IMR-90 (cell line): ENCODE results near the gene SLFNL1. TPM values are rescaled to one million over a fixed set of nuclear protein-coding genes. Genes with fewer than 3 reads are reported as not detected.
A peak's percentile ranks its signal among the peaks of the same experiment; 100 is the strongest.

Experiments
- ATAC-seq: fragments of 200-7000 bp; cut with Tn5 transposase; 2 replicates; pipeline ENCODE4 v1.9.1; 2020; ENCODE audit warnings: low read depth, mild to moderate bottlenecking, moderate library complexity
- BruUV-seq: library from RNA; stranded (reverse); fragments of 400-500 nt; replicated peaks from 2 replicates; lab custom pipeline; 2021; lab: Mats Ljungman, UMichigan
- CTCF ChIA-PET: fragments of 300-600 bp; formaldehyde crosslinking; extraction: SDS; loops from one replicate; lab custom pipeline; 2021; ENCODE audit warnings: antibody characterized with exemption; lab: Yijun Ruan, JAX
- POLR2A ChIA-PET: fragments of 300-600 bp; sonication (Branson Sonifier 250); formaldehyde crosslinking; loops from one replicate; lab custom pipeline; 2022; ENCODE audit warnings: antibody characterized with exemption; ENCODE audit not compliant: unreplicated experiment; lab: Charles Lee
- DNase-seq: peaks from one replicate; pipeline ENCODE4 v3.0.0; 2013
- H2AFZ ChIP-seq: replicated peaks from 2 replicates; pipeline ENCODE3; 2013; ENCODE audit warnings: low read length, mild to moderate bottlenecking; ENCODE audit not compliant: poor library complexity
- H2AK5ac ChIP-seq: 2 replicates; pipeline ENCODE4 v1.6.1; 2013; ENCODE audit warnings: low read depth, low read length, inconsistent platforms
- H2AK9ac ChIP-seq: replicated peaks from 2 replicates; pipeline ENCODE3; 2013; ENCODE audit warnings: mild to moderate bottlenecking, low read depth, low read length, moderate library complexity; ENCODE audit not compliant: poor library complexity
- H2BK120ac ChIP-seq: 2 replicates; pipeline ENCODE4 v1.6.1; 2013; ENCODE audit warnings: low read depth, low read length, inconsistent platforms
- H2BK15ac ChIP-seq: 3 replicates; pipeline ENCODE4 v1.6.1; 2013; ENCODE audit warnings: low read depth, low read length, inconsistent platforms
- H2BK20ac ChIP-seq: 2 replicates; pipeline ENCODE4 v1.6.1; 2013; ENCODE audit warnings: low read depth, mild to moderate bottlenecking, inconsistent platforms, low read length, moderate library complexity
- H2BK5ac ChIP-seq: 2 replicates; pipeline ENCODE4 v1.6.1; 2013; ENCODE audit warnings: mild to moderate bottlenecking, low read depth, low read length, inconsistent platforms; ENCODE audit not compliant: poor library complexity, severe bottlenecking
- H3K14ac ChIP-seq: replicated peaks from 2 replicates; pipeline ENCODE4 v1.6.1; 2013; ENCODE audit warnings: low read depth, low read length, inconsistent platforms
- H3K18ac ChIP-seq: 2 replicates; pipeline ENCODE4 v1.6.1; 2013; ENCODE audit warnings: low read depth, low read length, control low read depth
- H3K23ac ChIP-seq: 2 replicates; pipeline ENCODE4 v1.6.1; 2013; ENCODE audit warnings: low read depth, low read length, inconsistent platforms
- H3K27ac ChIP-seq: 2 replicates; pipeline ENCODE4 v1.5.1; 2013; ENCODE audit warnings: mild to moderate bottlenecking, control low read depth, low read length; ENCODE audit not compliant: insufficient read depth
- H3K27me3 ChIP-seq: 2 replicates; pipeline ENCODE4 v1.6.1; 2013; ENCODE audit warnings: low read length; ENCODE audit not compliant: control insufficient read depth, insufficient read depth
- H3K36me3 ChIP-seq: 2 replicates; pipeline ENCODE4 v1.6.1; 2013; ENCODE audit warnings: low read length, mixed read lengths; ENCODE audit not compliant: control insufficient read depth, insufficient read depth
- H3K4ac ChIP-seq: 2 replicates; pipeline ENCODE4 v1.6.1; 2013; ENCODE audit warnings: low read depth, low read length, inconsistent platforms
- H3K4me1 ChIP-seq: 2 replicates; pipeline ENCODE4 v1.6.1; 2013; ENCODE audit warnings: low read length, mixed read lengths; ENCODE audit not compliant: control insufficient read depth, insufficient read depth
- H3K4me2 ChIP-seq: 2 replicates; pipeline ENCODE4 v1.6.1; 2013; ENCODE audit warnings: low read depth, mild to moderate bottlenecking, control low read depth, low read length, moderate library complexity
- H3K4me3 ChIP-seq: 2 replicates; pipeline ENCODE4 v1.5.1; 2013; ENCODE audit warnings: low read depth, mild to moderate bottlenecking, control low read depth, low read length, moderate library complexity; ENCODE audit not compliant: insufficient read depth
- H3K56ac ChIP-seq: 2 replicates; pipeline ENCODE4 v1.6.1; 2013; ENCODE audit warnings: low read length, inconsistent platforms; ENCODE audit not compliant: insufficient read depth; ENCODE audit errors: extremely low read depth
- H3K79me1 ChIP-seq, 2 experiments: 2 replicates each; pipeline ENCODE4 v1.6.1; 2013; ENCODE audit warnings: low read length in 2 of 2, inconsistent platforms in 1 of 2, low read depth in 1 of 2
- H3K9ac ChIP-seq: 2 replicates; pipeline ENCODE4 v1.6.1; 2013; ENCODE audit warnings: low read depth, low read length, control low read depth
- H3K9me1 ChIP-seq: 2 replicates; pipeline ENCODE4 v1.6.1; 2013; ENCODE audit warnings: low read length, inconsistent platforms; ENCODE audit not compliant: insufficient read depth
- H3K9me3 ChIP-seq: 2 replicates; pipeline ENCODE4 v1.6.1; 2013; ENCODE audit warnings: low read length; ENCODE audit not compliant: control insufficient read depth, insufficient read depth
- H4K20me1 ChIP-seq: 2 replicates; pipeline ENCODE4 v1.6.1; 2013; ENCODE audit warnings: low read length, inconsistent platforms; ENCODE audit not compliant: insufficient read depth
- H4K5ac ChIP-seq: 2 replicates; pipeline ENCODE4 v1.6.1; 2013; ENCODE audit warnings: mild to moderate bottlenecking, low read depth, low read length, control low read depth
- H4K8ac ChIP-seq, 2 experiments: 2 replicates each; pipeline ENCODE4 v1.6.1; 2013; ENCODE audit warnings: low read depth in 2 of 2, low read length in 2 of 2, control low read depth in 1 of 2, inconsistent platforms in 1 of 2
- H4K91ac ChIP-seq: 2 replicates; pipeline ENCODE4 v1.6.1; 2013; ENCODE audit warnings: low read depth, low read length, inconsistent platforms; ENCODE audit not compliant: insufficient read depth
- BHLHE40 ChIP-seq: fragments of 150-350 bp; IDR thresholded peaks from 2 replicates; pipeline ENCODE4 v1.6.1; 2016; ENCODE audit warnings: mild to moderate bottlenecking, low read depth, low read length
- CEBPB ChIP-seq: IDR thresholded peaks from 2 replicates; pipeline ENCODE4 v1.6.1; 2012; ENCODE audit warnings: low read depth, low read length, improper control_type of control experiment
- CHD1 ChIP-seq: IDR thresholded peaks from 2 replicates; pipeline ENCODE4 v1.6.1; 2012; ENCODE audit warnings: low read depth, low read length, improper control_type of control experiment
- FOS ChIP-seq: fragments of 150-350 bp; IDR thresholded peaks from 2 replicates; pipeline ENCODE4 v1.6.1; 2016; ENCODE audit warnings: low read depth, low read length
- MAFK ChIP-seq: IDR thresholded peaks from 2 replicates; pipeline ENCODE4 v1.6.1; 2012; ENCODE audit warnings: low read depth, low read length, improper control_type of control experiment
- MAZ ChIP-seq: IDR thresholded peaks from 2 replicates; pipeline ENCODE4 v1.6.1; 2012; ENCODE audit warnings: low read depth, mild to moderate bottlenecking, low read length, improper control_type of control experiment, moderate library complexity, borderline replicate concordance
- MXI1 ChIP-seq: IDR thresholded peaks from 2 replicates; pipeline ENCODE4 v1.6.1; 2012; ENCODE audit warnings: low read depth, mild to moderate bottlenecking, low read length, moderate library complexity, borderline replicate concordance
- NFE2L2 ChIP-seq: fragments of 150-350 bp; IDR thresholded peaks from 2 replicates; pipeline ENCODE4 v1.6.1; 2016; ENCODE audit warnings: low read depth, mild to moderate bottlenecking, low read length
- POLR2A ChIP-seq: IDR thresholded peaks from 2 replicates; pipeline ENCODE4 v1.6.1; 2012; ENCODE audit warnings: mild to moderate bottlenecking, low read depth, low read length
- RAD21 ChIP-seq: IDR thresholded peaks from 2 replicates; pipeline ENCODE4 v1.6.1; 2012; ENCODE audit warnings: low read length, improper control_type of control experiment
- RCOR1 ChIP-seq: IDR thresholded peaks from 2 replicates; pipeline ENCODE4 v1.6.1; 2012; ENCODE audit warnings: mild to moderate bottlenecking, low read length, improper control_type of control experiment; ENCODE audit not compliant: insufficient replicate concordance
- RFX5 ChIP-seq: IDR thresholded peaks from 2 replicates; pipeline ENCODE4 v1.8.0; 2012; ENCODE audit warnings: low read depth, mild to moderate bottlenecking, low read length, moderate library complexity
- SMC3 ChIP-seq: fragments of 150-350 bp; IDR thresholded peaks from 2 replicates; pipeline ENCODE4 v1.6.1; 2016; ENCODE audit warnings: low read depth, mild to moderate bottlenecking, antibody characterized with exemption, low read length, moderate library complexity
- WGBS, 2 experiments: methylation state at CpG; one replicate each; pipeline versions ENCODE4 v1.1.5 to v1.1.7; 2013; ENCODE audit warnings: missing lambda C conversion rate in 2 of 2; ENCODE audit not compliant: insufficient read length in 1 of 2; ENCODE audit errors: extremely low coverage in 2 of 2; 5-methylcytosine and 5-hydroxymethylcytosine counted together
- dilution Hi-C: fragments of 300-500 bp; cut with HindIII; formaldehyde crosslinking; loops from one replicate; pipeline ENCODE4 v1.14.3; 2018; ENCODE audit warnings: low sequenced_read_pairs; ENCODE audit not compliant: unreplicated experiment
- in situ Hi-C: fragments of 300-500 bp; cut with MboI; formaldehyde crosslinking; loops from 3 replicates; pipeline ENCODE4 v1.14.3; 2019; ENCODE audit warnings: low sequenced_read_pairs, inconsistent platforms, mixed read lengths
- intact Hi-C: fragments of 100-400 bp; cut with micrococcal nuclease; formaldehyde crosslinking; loops from 2 replicates; pipeline ENCODE4 v1.10.0; 2022
- polyA plus RNA-seq, 3 experiments: library from polyadenylated mRNA; depleted of rRNA; stranded (reverse); fragments of >200 nt; gene quantifications; 2 replicates each; pipeline ENCODE4 v1.2.3, GENCODE V29; 2012; ENCODE audit warnings: low replicate concordance in 1 of 3
- total RNA-seq: library from RNA; depleted of rRNA; stranded (reverse); fragments of >200 nt; gene quantifications from 2 replicates; pipeline ENCODE4 v1.2.3, GENCODE V29; 2012
- TF ChIP-seq, protein P1 (sequence below): conservative IDR thresholded peaks from 2 replicates; pipeline ENCODE4 v1.5.1; 2012; ENCODE audit warnings: mild to moderate bottlenecking, low read depth, low read length, improper control_type of control experiment
- TF ChIP-seq, protein P2 (sequence below): fragments of 150-350 bp; IDR thresholded peaks from 2 replicates; pipeline ENCODE4 v1.6.1; 2017; ENCODE audit warnings: mild to moderate bottlenecking, antibody characterized with exemption, low read length, low read depth
- TF ChIP-seq, protein P3 (sequence below): fragments of 150-350 bp; IDR thresholded peaks from 2 replicates; pipeline ENCODE4 v1.6.1; 2016; ENCODE audit warnings: low read depth, mild to moderate bottlenecking, low read length, moderate library complexity, borderline replicate concordance

Gene SLFNL1
- total and polyA plus RNA-seq, 2 of the 4 experiments (the other 2 are of a cell fraction): under 0.01 to 0.09 TPM

DNA sequence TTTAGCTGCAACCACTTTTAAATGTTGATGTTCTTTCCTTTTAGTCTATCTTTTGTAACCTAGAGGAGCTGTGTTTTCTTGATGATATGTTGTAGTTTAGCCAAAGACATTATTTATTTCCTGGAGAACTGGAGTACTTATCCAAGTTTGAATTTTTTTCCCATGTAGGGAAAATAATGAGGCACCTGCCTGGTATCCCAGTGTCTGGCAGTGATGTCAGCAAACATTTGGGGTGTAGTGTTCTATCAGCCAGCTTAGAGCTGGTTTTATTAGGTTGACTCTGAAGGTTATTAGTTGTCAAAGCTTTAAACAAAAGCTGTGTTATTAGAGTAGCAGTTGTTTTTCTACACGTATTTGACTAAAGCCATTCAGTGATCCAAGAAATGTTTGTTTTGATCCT, 38.8 kb downstream of the SLFNL1 start:
- intact Hi-C loops: no loop called here
- POLR2A ChIA-PET: no interaction called here
- H3K27ac ChIP-seq: no peak overlapping the region

More for the DNA sequence above, 38.8 kb downstream of the SLFNL1 start:
- Histone ChIP-seq H3K4me2 (no peak overlapping the region), H3K56ac (no peak overlapping the region), H2AK5ac (no peak overlapping the region), H3K4me1 (peaks cover 30% of the 10 kb centered on the region), H3K9me1 (peaks cover 16% of the 10 kb centered on the region), H4K91ac (no peak overlapping the region), H4K8ac (no peak overlapping the region), H4K5ac (no peak overlapping the region), H3K79me1 (peaks cover 25 to 74% of the 10 kb centered on the region in 2 experiments), H2AK9ac (no peak overlapping the region), H3K36me3 (peaks cover 18% of the 10 kb centered on the region), H2BK120ac (no peak overlapping the region), H3K27me3 (no peaks in the 10 kb centered on the region), H3K23ac (0 out of 2 replicates have a peak overlapping the region, but pooled peaks have one; percentile 15), H3K14ac (no peak overlapping the region), H3K9me3 (no peaks in the 10 kb centered on the region), H4K20me1 (peaks cover 39% of the 10 kb centered on the region), H2BK15ac (no peak overlapping the region), H2AFZ (no peak overlapping the region), H2BK5ac (peak overlapping the region; percentile 12), H3K9ac (no peak overlapping the region), H3K4ac (no peak overlapping the region), H3K4me3 (no peak overlapping the region), H3K18ac (no peak overlapping the region), H2BK20ac (no peak overlapping the region)
- no TSS peak for BruUV-seq
- dilution Hi-C loops: no loop called here
- ATAC-seq (no peak), DNase-seq (no peak)
- in situ Hi-C loops: no loop called here
- TF ChIP-seq, protein P1, sequence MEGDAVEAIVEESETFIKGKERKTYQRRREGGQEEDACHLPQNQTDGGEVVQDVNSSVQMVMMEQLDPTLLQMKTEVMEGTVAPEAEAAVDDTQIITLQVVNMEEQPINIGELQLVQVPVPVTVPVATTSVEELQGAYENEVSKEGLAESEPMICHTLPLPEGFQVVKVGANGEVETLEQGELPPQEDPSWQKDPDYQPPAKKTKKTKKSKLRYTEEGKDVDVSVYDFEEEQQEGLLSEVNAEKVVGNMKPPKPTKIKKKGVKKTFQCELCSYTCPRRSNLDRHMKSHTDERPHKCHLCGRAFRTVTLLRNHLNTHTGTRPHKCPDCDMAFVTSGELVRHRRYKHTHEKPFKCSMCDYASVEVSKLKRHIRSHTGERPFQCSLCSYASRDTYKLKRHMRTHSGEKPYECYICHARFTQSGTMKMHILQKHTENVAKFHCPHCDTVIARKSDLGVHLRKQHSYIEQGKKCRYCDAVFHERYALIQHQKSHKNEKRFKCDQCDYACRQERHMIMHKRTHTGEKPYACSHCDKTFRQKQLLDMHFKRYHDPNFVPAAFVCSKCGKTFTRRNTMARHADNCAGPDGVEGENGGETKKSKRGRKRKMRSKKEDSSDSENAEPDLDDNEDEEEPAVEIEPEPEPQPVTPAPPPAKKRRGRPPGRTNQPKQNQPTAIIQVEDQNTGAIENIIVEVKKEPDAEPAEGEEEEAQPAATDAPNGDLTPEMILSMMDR: no peak
- TF ChIP-seq SMC3 (no peak), NFE2L2 (no peak), BHLHE40 (no peak), RFX5 (no peak), POLR2A (no peak), RAD21 (no peak), MAFK (no peak), CEBPB (no peak), MXI1 (no peak), RCOR1 (no peak), MAZ (no peak), CHD1 (no peak), FOS (no peak)
- TF ChIP-seq, protein P2, sequence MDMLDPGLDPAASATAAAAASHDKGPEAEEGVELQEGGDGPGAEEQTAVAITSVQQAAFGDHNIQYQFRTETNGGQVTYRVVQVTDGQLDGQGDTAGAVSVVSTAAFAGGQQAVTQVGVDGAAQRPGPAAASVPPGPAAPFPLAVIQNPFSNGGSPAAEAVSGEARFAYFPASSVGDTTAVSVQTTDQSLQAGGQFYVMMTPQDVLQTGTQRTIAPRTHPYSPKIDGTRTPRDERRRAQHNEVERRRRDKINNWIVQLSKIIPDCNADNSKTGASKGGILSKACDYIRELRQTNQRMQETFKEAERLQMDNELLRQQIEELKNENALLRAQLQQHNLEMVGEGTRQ: no peak
- TF ChIP-seq, protein P3, sequence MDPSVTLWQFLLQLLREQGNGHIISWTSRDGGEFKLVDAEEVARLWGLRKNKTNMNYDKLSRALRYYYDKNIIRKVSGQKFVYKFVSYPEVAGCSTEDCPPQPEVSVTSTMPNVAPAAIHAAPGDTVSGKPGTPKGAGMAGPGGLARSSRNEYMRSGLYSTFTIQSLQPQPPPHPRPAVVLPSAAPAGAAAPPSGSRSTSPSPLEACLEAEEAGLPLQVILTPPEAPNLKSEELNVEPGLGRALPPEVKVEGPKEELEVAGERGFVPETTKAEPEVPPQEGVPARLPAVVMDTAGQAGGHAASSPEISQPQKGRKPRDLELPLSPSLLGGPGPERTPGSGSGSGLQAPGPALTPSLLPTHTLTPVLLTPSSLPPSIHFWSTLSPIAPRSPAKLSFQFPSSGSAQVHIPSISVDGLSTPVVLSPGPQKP: no peak
- WGBS, 2 experiments: no CpG with 5 or more reads among the region's 1 CpG
- CTCF ChIA-PET: no interaction called here
